ENCODE measurements around the gene DNAJC1.
"Not testable (repeated sequence)": the region's sequence is repeated elsewhere in the genome, so short reads cannot be mapped to it uniquely, and the experiment has no call there.

DNAJC1 gene

GRCh38 chr10:22026287-22026686, 22.8 kb upstream of the DNAJC1 start:
- H3K27me3 Mint-ChIP-seq (ENCODE audit: low read depth, poor library complexity): no peaks in the 10 kb centered on the region
- TF ChIP-seq, protein P1, sequence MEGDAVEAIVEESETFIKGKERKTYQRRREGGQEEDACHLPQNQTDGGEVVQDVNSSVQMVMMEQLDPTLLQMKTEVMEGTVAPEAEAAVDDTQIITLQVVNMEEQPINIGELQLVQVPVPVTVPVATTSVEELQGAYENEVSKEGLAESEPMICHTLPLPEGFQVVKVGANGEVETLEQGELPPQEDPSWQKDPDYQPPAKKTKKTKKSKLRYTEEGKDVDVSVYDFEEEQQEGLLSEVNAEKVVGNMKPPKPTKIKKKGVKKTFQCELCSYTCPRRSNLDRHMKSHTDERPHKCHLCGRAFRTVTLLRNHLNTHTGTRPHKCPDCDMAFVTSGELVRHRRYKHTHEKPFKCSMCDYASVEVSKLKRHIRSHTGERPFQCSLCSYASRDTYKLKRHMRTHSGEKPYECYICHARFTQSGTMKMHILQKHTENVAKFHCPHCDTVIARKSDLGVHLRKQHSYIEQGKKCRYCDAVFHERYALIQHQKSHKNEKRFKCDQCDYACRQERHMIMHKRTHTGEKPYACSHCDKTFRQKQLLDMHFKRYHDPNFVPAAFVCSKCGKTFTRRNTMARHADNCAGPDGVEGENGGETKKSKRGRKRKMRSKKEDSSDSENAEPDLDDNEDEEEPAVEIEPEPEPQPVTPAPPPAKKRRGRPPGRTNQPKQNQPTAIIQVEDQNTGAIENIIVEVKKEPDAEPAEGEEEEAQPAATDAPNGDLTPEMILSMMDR (IDR thresholded peaks at IDR 0.05): no peak
- no peak overlapping the region for H3K27ac Mint-ChIP-seq
- no peak overlapping the region for H3K4me3 Mint-ChIP-seq
- H3K4me1 Mint-ChIP-seq: peaks cover 9% of the 10 kb centered on the region
- H3K9me3 Mint-ChIP-seq: peaks cover 44% of the 10 kb centered on the region
- peaks cover 10% of the 10 kb centered on the region for H3K36me3 Mint-ChIP-seq (ENCODE audit: low read depth)
- DNase-seq: no peak

- DNase-seq: no peak
- peaks cover 50% of the 10 kb centered on the region for H3K9me3 Mint-ChIP-seq
Observed at GRCh38 chr10:22023508-22023907, 20.0 kb upstream of the DNAJC1 start.

DNA sequence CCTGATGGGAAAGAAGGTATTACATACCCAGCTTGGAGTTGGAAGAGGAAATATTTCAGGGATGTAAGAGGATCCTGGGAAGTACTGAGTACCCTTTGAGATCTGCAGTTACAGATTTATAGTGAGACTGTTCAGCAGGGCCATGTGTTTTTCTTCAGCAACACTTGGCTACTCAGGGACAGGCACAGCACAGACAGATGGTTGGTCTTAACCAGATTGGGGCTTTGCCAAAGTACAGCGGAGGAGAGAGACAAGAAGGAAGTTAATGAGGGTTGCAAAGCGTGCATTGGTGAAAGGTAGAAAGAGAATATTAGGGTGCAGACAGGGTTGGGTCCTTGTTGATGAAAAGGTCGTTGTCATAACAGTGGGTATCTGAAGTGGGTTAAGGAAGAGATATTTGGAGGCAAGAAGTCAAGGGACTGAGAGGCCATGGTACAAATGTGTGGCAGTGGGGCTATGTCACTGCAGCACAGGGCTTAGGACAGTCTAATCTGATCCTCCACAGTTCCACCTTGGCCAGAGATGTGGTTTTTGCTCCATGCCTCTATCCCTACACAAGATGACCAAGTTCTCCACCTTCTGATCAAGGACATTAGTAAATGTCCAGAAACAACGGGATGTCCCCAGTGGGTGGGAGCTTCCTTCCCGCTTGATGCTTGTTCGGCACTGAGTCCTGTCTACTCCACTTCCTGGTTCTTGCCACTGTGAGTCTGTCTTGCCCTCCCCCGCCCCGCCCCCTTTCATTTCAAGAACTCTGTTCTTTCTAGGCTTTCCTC, 18.9 kb upstream of the DNAJC1 start:
- H3K9me3 Mint-ChIP-seq: peaks cover 49% of the 10 kb centered on the region
- no peak for DNase-seq
- no peak overlapping the region for H3K4me3 Mint-ChIP-seq
- H3K4me1 Mint-ChIP-seq: peaks cover 14% of the 10 kb centered on the region
- H3K27me3 Mint-ChIP-seq (ENCODE audit: low read depth, poor library complexity): no peaks in the 10 kb centered on the region
- H3K36me3 Mint-ChIP-seq (ENCODE audit: low read depth): peaks cover 15% of the 10 kb centered on the region
- TF ChIP-seq, protein P1 (IDR thresholded peaks at IDR 0.05): no peak
- H3K27ac Mint-ChIP-seq: peak overlapping the region; percentile 23

More at GRCh38 chr10:22023508-22023907, 20.0 kb upstream of the DNAJC1 start:
- TF ChIP-seq, protein P1 (IDR thresholded peaks at IDR 0.05): no peak
- Mint-ChIP-seq H3K4me1 (peaks cover 9% of the 10 kb centered on the region), H3K27me3 (ENCODE audit: low read depth, poor library complexity) (no peaks in the 10 kb centered on the region), H3K36me3 (ENCODE audit: low read depth) (peaks cover 10% of the 10 kb centered on the region), H3K4me3 (no peak overlapping the region), H3K27ac (no peak overlapping the region)

- H3K36me3 Mint-ChIP-seq (ENCODE audit: low read depth); H3K4me3 Mint-ChIP-seq; H3K27ac Mint-ChIP-seq; DNase-seq; H3K27me3 Mint-ChIP-seq (ENCODE audit: low read depth, poor library complexity): not testable (repeated sequence)
- Mint-ChIP-seq H3K9me3 (peaks cover 37% of the 10 kb centered on the region), H3K4me1 (peaks cover 18% of the 10 kb centered on the region)
Observed at GRCh38 chr10:22021144-22021543, 17.6 kb upstream of the DNAJC1 start.

DNA sequence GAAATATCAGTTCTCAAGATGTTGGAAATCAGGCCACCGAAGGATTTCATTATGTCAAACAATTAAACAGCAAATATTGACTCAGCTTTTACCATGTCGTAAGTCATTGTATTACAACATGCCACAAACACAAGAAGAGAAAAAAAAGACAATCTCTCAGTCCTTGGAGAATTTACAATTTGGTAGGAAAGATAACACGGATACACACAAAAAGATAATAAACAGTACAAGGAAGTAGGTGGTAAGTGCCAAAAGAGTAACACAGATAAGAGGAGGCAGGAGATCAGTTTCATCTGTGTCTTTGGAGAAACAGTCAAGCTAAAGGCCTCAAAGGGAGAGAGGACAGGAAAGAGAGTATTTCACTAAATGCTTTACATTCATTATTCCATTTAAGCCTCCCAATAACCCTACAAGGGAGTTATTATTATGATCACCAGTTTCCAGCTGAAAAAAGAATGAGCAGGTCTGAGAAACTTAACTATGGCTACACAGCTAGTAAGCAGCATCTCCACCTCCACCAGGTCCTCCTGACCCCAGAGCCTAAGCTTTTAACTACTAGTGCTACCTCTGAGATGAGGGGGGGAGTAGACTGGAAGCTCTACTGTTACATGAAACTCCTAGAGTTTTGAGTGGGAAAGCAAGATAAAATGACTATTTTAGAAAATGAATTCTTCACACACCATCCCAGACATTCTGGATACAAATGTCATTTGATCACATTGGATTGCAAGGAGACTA, 13.9 kb upstream of the DNAJC1 start:
- H3K4me3 Mint-ChIP-seq: no peak overlapping the region
- H3K36me3 Mint-ChIP-seq (ENCODE audit: low read depth): peaks cover 5% of the 10 kb centered on the region
- H3K27me3 Mint-ChIP-seq (ENCODE audit: low read depth, poor library complexity): no peaks in the 10 kb centered on the region
- H3K4me1 Mint-ChIP-seq: peaks cover 14% of the 10 kb centered on the region
- H3K27ac Mint-ChIP-seq: no peak overlapping the region
- DNase-seq: no peak
- H3K9me3 Mint-ChIP-seq: peaks cover 22% of the 10 kb centered on the region
- TF ChIP-seq, protein P1 (IDR thresholded peaks at IDR 0.05): no peak

DNA sequence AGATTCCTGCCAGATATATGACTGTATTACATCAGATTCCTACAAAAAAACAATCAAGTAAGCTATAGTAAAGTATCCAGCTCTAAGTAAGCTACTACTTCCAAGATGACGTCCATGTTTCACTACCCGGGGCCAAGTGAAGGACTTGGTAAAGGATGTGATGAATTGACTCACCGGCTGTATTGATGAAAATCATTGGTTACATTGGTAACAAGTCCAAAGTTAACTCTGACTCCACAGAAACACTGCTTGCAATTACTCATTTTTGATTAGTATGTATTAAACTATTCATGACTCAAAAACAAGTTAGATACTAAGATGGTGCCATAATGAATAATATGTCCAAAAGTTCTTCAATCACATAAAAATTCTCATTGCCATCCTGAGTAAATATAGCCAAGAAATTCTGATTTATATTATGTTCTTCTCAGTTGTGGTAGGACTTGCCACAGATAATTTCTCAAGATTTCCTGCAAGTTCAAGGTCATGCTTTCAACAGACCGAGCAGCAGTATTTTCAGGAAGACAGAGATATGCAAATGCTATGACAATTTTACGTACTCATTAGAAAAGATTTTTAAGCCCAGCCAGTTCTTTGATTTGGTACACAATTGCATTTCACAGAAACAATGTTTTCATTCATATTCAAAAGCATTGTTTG, 12.6 kb upstream of the DNAJC1 start:
- H3K27me3 Mint-ChIP-seq (ENCODE audit: low read depth, poor library complexity): no peaks in the 10 kb centered on the region
- H3K4me3 Mint-ChIP-seq: no peak overlapping the region
- no peak for DNase-seq
- peaks cover 22% of the 10 kb centered on the region for H3K9me3 Mint-ChIP-seq
- TF ChIP-seq, protein P1 (IDR thresholded peaks at IDR 0.05): no peak
- H3K27ac Mint-ChIP-seq: no peak overlapping the region
- peaks cover 9% of the 10 kb centered on the region for H3K4me1 Mint-ChIP-seq
- H3K36me3 Mint-ChIP-seq (ENCODE audit: low read depth): peaks cover 5% of the 10 kb centered on the region
